GM23338 (cell line): Measurements from ENCODE around the gene EIF2D. TPM values are rescaled to one million over a fixed set of nuclear protein-coding genes. Genes with fewer than 3 reads are reported as not detected.

Experiments used
- ATAC-seq: fragments of 200-7000 bp; cut with Tn5 transposase; 3 replicates; pipeline ENCODE4 v1.9.1; 2020
- DNase-seq: peaks from one replicate; pipeline ENCODE4 v3.0.0-alpha.2; 2015; ENCODE audit warnings: low spot score
- H2AFZ ChIP-seq: fragments of 200-600 bp; sonication (generic); 2 replicates; pipeline ENCODE4 v1.8.0; 2016; ENCODE audit warnings: antibody characterized with exemption, mild to moderate bottlenecking, moderate library complexity
- H3F3A ChIP-seq: fragments of 200-600 bp; sonication (generic); replicated peaks from 2 replicates; pipeline ENCODE4 v1.8.0; 2017; ENCODE audit warnings: antibody characterized with exemption, mixed run types, low read depth
- H3K27ac ChIP-seq: fragments of 200-600 bp; sonication (generic); 2 replicates; pipeline ENCODE4 v1.6.1; 2016; ENCODE audit warnings: low read depth
- H3K27me3 ChIP-seq: fragments of 200-600 bp; sonication (generic); 2 replicates; pipeline ENCODE4 v1.8.0; 2016; ENCODE audit warnings: mild to moderate bottlenecking, mixed run types, moderate library complexity; ENCODE audit not compliant: insufficient read depth
- H3K36me3 ChIP-seq: fragments of 200-600 bp; sonication (generic); 2 replicates; pipeline ENCODE4 v1.8.0; 2016; ENCODE audit warnings: mild to moderate bottlenecking; ENCODE audit not compliant: insufficient read depth
- H3K4me1 ChIP-seq: fragments of 200-600 bp; sonication (generic); 2 replicates; pipeline ENCODE4 v1.8.0; 2016; ENCODE audit warnings: mild to moderate bottlenecking, moderate library complexity; ENCODE audit not compliant: insufficient read depth
- H3K4me2 ChIP-seq: fragments of 200-600 bp; sonication (generic); 2 replicates; pipeline ENCODE4 v1.7.1; 2017; ENCODE audit warnings: mixed run types
- H3K4me3 ChIP-seq: fragments of 200-600 bp; sonication (generic); 2 replicates; pipeline ENCODE4 v1.6.1; 2016; ENCODE audit warnings: mixed run types
- H3K79me2 ChIP-seq: fragments of 200-600 bp; sonication (generic); replicated peaks from 2 replicates; pipeline ENCODE4 v1.8.0; 2017; ENCODE audit warnings: mild to moderate bottlenecking; ENCODE audit not compliant: insufficient read depth
- H3K9me2 ChIP-seq: fragments of 200-600 bp; sonication (generic); 2 replicates; pipeline ENCODE4 v1.8.0; 2017; ENCODE audit not compliant: insufficient read depth
- H4K20me1 ChIP-seq: fragments of 200-600 bp; sonication (generic); replicated peaks from 2 replicates; pipeline ENCODE4 v1.8.0; 2017; ENCODE audit warnings: mild to moderate bottlenecking; ENCODE audit not compliant: insufficient read depth
- H3K27ac Mint-ChIP-seq: 2 replicates; pipeline ENCODE4 v1.8.0; 2020; ENCODE audit warnings: inconsistent platforms, mild to moderate bottlenecking, moderate library complexity, mixed read lengths
- H3K27me3 Mint-ChIP-seq: 3 replicates; pipeline ENCODE4 v1.8.0; 2022; ENCODE audit warnings: low read depth, mild to moderate bottlenecking, moderate library complexity, mixed read lengths, inconsistent platforms; ENCODE audit not compliant: insufficient read depth, poor library complexity
- H3K36me3 Mint-ChIP-seq: 3 replicates; pipeline ENCODE4 v1.8.0; 2021; ENCODE audit warnings: low read depth, mild to moderate bottlenecking, inconsistent platforms, moderate library complexity, mixed read lengths
- H3K4me1 Mint-ChIP-seq: 3 replicates; pipeline ENCODE4 v1.8.0; 2020; ENCODE audit warnings: mild to moderate bottlenecking, inconsistent platforms, mixed read lengths
- H3K4me3 Mint-ChIP-seq: 3 replicates; pipeline ENCODE4 v1.8.0; 2021; ENCODE audit warnings: moderate library complexity, mild to moderate bottlenecking, inconsistent platforms, mixed read lengths
- H3K9me3 Mint-ChIP-seq: 3 replicates; pipeline ENCODE4 v1.8.0; 2020; ENCODE audit warnings: moderate library complexity, mild to moderate bottlenecking, inconsistent platforms, mixed read lengths
- POLR2AphosphoS5 ChIP-seq: IDR thresholded peaks from 2 replicates; pipeline ENCODE4 v1.6.1; 2016; ENCODE audit warnings: antibody characterized with exemption, low read depth
- STAT1 ChIP-seq: IDR thresholded peaks from one replicate; pipeline ENCODE4 v1.6.1; 2016; ENCODE audit warnings: antibody characterized with exemption; ENCODE audit not compliant: unreplicated experiment
- ZNF114 ChIP-seq: fragments of 250-450 bp; sonication (Bioruptor Pico); IDR thresholded peaks from 2 replicates; pipeline ENCODE4 v1.5.0; 2020; ENCODE audit warnings: mild to moderate bottlenecking, moderate library complexity
- polyA plus RNA-seq: library from polyadenylated mRNA; unstranded; fragments of >200 nt; fragmentation: Nextera tagmentation; extraction: Ambion mirVana; gene quantifications from 2 replicates; pipeline ENCODE4 v1.2.1, GENCODE V29; 2016
- total RNA-seq: library from RNA; depleted of rRNA; stranded (reverse); fragments of >200 nt; shearing (Covaris generic); gene quantifications from 2 replicates; pipeline ENCODE4 v1.2.3, GENCODE V29; 2014
- TF ChIP-seq, protein P1 (sequence below): IDR thresholded peaks from one replicate; pipeline ENCODE4 v1.6.1; 2018; ENCODE audit warnings: antibody characterized with exemption; ENCODE audit not compliant: unreplicated experiment
- TF ChIP-seq, protein P2 (sequence below), 2 experiments: fragments of 200-600 bp in 1 of 2; sonication (generic) in 1 of 2; conservative IDR thresholded peaks; 2 replicates each; pipeline versions ENCODE4 v1.5.1 to v1.6.1; 2016 to 2017; ENCODE audit warnings: antibody characterized with exemption in 2 of 2, low read depth in 2 of 2, mild to moderate bottlenecking in 2 of 2, moderate library complexity in 1 of 2

Gene EIF2D
- total and polyA plus RNA-seq, 2 experiments from 2014 or later: 25.1 to 34.8 TPM

DNA sequence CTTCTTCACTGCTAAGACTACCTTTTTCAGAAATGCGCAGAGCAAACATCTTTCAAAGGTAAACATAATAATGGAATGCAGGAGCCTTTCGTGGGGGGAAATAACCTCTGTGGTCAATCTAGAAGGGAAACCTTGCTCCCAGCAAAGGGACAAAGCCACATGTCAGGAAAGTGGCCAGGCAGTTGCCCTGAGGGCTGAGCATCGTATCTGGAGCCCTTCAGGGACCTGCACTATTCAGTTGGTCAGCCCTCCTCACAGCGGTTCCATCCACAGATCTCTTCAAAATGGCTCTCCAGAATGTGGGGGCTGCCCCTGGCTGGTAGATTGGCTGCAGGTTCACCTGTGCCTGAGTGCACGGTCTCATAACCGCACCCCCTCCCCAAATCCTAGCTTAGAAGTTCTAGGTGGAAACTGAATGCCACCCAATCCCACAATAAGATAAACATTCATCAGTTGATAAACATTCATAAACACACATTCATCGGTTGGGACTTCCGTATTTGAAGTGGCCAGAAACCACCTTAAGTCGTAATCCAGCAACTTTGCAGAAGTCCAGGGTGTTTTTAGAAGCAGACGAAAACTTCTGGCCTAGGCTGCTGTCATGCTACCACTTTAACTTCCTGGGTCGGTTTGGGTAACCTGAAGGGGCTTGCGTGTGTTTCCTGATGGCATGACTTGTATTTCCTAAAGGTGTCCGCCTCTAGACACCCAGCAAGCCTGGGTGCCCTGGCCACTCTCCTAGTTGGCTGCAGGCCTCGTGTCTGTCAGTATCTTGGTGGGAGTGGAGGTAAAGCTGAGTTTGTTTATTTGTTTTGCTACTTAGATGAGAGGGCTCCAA is 54.4 kb downstream of the EIF2D start:
- Mint-ChIP-seq H3K9me3 (no peaks in the 10 kb centered on the region), H3K27me3 (peaks cover 31% of the 10 kb centered on the region), H3K4me1 (peaks cover 35% of the 10 kb centered on the region), H3K4me3 (peak overlapping the region; percentile 75), H3K36me3 (no peaks in the 10 kb centered on the region), H3K27ac (no peak overlapping the region)
- H3K27ac ChIP-seq: no peak overlapping the region
- no peaks in the 10 kb centered on the region for H3K79me2 ChIP-seq
- H3K36me3 ChIP-seq: no peaks in the 10 kb centered on the region
- peak overlapping the region; percentile 88 for H3K4me2 ChIP-seq
- H3K9me2 ChIP-seq: no peaks in the 10 kb centered on the region
- H3K4me1 ChIP-seq: peaks cover 13% of the 10 kb centered on the region
- TF ChIP-seq, protein P1, sequence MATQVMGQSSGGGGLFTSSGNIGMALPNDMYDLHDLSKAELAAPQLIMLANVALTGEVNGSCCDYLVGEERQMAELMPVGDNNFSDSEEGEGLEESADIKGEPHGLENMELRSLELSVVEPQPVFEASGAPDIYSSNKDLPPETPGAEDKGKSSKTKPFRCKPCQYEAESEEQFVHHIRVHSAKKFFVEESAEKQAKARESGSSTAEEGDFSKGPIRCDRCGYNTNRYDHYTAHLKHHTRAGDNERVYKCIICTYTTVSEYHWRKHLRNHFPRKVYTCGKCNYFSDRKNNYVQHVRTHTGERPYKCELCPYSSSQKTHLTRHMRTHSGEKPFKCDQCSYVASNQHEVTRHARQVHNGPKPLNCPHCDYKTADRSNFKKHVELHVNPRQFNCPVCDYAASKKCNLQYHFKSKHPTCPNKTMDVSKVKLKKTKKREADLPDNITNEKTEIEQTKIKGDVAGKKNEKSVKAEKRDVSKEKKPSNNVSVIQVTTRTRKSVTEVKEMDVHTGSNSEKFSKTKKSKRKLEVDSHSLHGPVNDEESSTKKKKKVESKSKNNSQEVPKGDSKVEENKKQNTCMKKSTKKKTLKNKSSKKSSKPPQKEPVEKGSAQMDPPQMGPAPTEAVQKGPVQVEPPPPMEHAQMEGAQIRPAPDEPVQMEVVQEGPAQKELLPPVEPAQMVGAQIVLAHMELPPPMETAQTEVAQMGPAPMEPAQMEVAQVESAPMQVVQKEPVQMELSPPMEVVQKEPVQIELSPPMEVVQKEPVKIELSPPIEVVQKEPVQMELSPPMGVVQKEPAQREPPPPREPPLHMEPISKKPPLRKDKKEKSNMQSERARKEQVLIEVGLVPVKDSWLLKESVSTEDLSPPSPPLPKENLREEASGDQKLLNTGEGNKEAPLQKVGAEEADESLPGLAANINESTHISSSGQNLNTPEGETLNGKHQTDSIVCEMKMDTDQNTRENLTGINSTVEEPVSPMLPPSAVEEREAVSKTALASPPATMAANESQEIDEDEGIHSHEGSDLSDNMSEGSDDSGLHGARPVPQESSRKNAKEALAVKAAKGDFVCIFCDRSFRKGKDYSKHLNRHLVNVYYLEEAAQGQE: peak; percentile 28
- TF ChIP-seq ZNF114 (no peak), STAT1 (no peak)
- peak overlapping the region; percentile 70 for H3K4me3 ChIP-seq
- ATAC-seq (peak; percentile 7; the same call in 2 of the 3 replicates), DNase-seq (no peak)
- peaks cover 31% of the 10 kb centered on the region for H3K27me3 ChIP-seq
- no peaks in the 10 kb centered on the region; the same call in 1 of the 2 replicates for H4K20me1 ChIP-seq
- peak overlapping the region; percentile 100 for H2AFZ ChIP-seq
- H3F3A ChIP-seq: 0 out of 2 replicates have a peak, but pooled peaks cover 2% of the 10 kb centered on the region

DNA sequence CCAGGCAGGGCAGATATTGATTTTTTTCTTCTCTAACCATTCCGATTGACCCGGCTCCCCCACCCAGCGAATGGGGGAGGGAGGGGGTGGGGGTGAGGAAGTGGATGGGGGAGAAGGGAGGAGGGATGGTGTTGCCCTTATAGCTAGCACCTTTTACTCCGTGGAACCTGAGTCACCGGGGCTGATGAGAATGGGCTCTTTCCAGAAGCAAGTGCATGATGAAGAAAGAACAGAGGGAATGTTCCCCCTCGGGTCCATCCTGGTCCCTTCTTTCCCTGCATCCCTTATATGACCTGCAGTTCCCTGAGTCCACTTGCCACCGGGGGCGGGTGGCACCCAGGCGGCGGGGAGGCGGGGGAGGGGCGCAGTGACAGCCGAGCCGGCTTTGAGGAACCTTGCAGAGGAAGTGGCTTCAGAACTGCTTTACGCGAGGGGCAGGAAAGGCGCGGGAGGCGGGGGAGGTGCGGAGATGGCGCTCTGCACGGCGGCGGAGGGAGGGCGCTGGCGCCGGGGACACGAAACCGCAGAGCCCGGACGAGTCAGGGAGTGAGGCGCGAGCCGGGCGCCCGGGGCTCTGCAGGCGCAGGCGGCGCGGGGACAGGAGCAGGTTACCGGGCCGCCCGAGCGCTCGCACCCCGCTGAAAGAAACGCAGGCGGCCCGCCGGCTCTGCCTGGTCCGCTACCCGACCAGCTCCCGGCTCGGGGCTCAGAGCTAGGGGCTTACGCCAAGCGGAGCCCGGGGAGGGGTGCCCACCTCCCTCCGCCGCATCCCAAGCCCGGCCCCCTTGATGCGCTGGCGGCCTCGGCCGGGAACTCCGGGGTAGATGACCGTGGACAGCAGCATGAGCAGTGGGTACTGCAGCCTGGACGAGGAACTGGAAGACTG is 55.3 kb downstream of the EIF2D start:
- H3K79me2 ChIP-seq: no peaks in the 10 kb centered on the region
- peaks cover 34% of the 10 kb centered on the region for H3K4me1 Mint-ChIP-seq
- H3K4me1 ChIP-seq: peaks cover 13% of the 10 kb centered on the region
- H3K27ac ChIP-seq: no peak overlapping the region
- no peak overlapping the region for H3K27ac Mint-ChIP-seq
- H3K27me3 ChIP-seq: peaks cover 31% of the 10 kb centered on the region
- peak overlapping the region; percentile 70 for H3K4me3 ChIP-seq
- H3K4me2 ChIP-seq: peak overlapping the region; percentile 88
- peaks cover 24% of the 10 kb centered on the region for H3K27me3 Mint-ChIP-seq
- DNase-seq (peak; percentile 80), ATAC-seq (peak; percentile 88)
- TF ChIP-seq, protein P2, sequence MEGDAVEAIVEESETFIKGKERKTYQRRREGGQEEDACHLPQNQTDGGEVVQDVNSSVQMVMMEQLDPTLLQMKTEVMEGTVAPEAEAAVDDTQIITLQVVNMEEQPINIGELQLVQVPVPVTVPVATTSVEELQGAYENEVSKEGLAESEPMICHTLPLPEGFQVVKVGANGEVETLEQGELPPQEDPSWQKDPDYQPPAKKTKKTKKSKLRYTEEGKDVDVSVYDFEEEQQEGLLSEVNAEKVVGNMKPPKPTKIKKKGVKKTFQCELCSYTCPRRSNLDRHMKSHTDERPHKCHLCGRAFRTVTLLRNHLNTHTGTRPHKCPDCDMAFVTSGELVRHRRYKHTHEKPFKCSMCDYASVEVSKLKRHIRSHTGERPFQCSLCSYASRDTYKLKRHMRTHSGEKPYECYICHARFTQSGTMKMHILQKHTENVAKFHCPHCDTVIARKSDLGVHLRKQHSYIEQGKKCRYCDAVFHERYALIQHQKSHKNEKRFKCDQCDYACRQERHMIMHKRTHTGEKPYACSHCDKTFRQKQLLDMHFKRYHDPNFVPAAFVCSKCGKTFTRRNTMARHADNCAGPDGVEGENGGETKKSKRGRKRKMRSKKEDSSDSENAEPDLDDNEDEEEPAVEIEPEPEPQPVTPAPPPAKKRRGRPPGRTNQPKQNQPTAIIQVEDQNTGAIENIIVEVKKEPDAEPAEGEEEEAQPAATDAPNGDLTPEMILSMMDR (conservative IDR thresholded peaks at IDR 0.05; ENCODE audit: low read depth in 2 of 2): 0 out of 4 replicates have a peak, but pooled peaks of 1 of the 2 experiments have one; percentile 0
- TF ChIP-seq, protein P1: no peak
- TF ChIP-seq POLR2AphosphoS5: peak; percentile 34
- H3K9me2 ChIP-seq: no peaks in the 10 kb centered on the region
- H3K36me3 ChIP-seq: no peaks in the 10 kb centered on the region
- peak overlapping the region; percentile 100 for H2AFZ ChIP-seq
- no peaks in the 10 kb centered on the region for H3K9me3 Mint-ChIP-seq
- 0 out of 2 replicates have a peak, but pooled peaks cover 2% of the 10 kb centered on the region for H3F3A ChIP-seq
- H3K4me3 Mint-ChIP-seq: peak overlapping the region; percentile 75
- H3K36me3 Mint-ChIP-seq: no peaks in the 10 kb centered on the region
- H4K20me1 ChIP-seq: no peaks in the 10 kb centered on the region; the same call in 1 of the 2 replicates
